Stimulated activated CD8-positive, alpha-beta memory T cell treated with anti-CD3 and anti-CD28 coated beads, Interleukin-12 subunit alpha, Interleukin-12 subunit beta, amount 100 ng/mL, for 24 hours (primary cell): ENCODE measurements around the gene ATAD2B.
"Not testable (repeated sequence)": the region's sequence is repeated elsewhere in the genome, so short reads cannot be mapped to it uniquely, and the experiment has no call there.

Experiments used
- DNase-seq: peaks from one replicate; pipeline ENCODE4 v3.0.0-alpha.2; 2020; ENCODE audit errors: extremely low read depth

ATAD2B gene

GRCh38 chr2:23791030-23791429 lies 135.9 kb downstream of the ATAD2B start:
- no peak for DNase-seq

DNA sequence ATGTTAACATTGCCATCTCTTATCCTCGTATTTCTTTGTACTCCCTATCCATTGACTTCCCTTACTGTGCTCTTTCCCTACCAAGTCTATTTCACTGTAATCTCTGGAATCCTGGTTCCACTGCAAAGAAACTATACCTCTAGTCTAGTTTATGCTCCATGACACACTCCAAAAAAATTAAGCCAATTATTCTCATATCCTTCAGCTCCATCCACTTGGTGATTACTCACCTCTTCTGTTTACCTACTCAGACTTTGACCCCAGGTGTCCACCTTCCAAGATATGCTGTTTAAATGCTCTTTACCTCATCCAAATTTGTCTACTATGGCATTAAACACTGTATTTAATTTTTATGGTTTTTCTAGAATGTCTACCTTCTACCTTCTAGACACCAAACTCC lies 137.9 kb downstream of the ATAD2B start:
- no peak for DNase-seq

- no peak for DNase-seq
Observed at GRCh38 chr2:23788100-23788499, 138.8 kb downstream of the ATAD2B start.

DNA sequence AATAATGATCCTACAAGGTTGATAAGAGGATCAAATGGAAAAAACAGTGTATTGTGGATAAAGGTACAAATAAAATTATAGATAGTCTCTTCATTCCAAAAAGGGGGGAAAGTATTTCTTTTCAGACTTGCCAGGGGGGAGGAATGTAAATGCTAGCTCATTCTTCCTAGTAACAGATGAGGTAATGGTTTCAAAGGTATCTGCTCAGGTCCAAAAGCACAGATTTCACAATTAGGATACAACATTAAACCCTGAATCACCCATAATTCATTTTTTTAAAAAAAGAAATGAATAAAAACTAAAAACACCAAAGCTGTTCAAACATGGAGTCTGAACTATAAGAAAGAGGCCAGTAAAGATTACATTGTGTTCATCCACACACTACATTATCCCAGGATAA lies 142.0 kb downstream of the ATAD2B start:
- no peak for DNase-seq

- DNase-seq = no peak
Observed at GRCh38 chr2:23782646-23783045, 144.3 kb downstream of the ATAD2B start.

GRCh38 chr2:23782126-23782525 lies 144.8 kb downstream of the ATAD2B start:
- no peak for DNase-seq

GRCh38 chr2:23780465-23780864 lies 146.5 kb downstream of the ATAD2B start:
- DNase-seq = not testable (repeated sequence)

- DNase-seq = no peak
Observed at GRCh38 chr2:23777826-23778225, 149.1 kb downstream of the ATAD2B start.

DNA sequence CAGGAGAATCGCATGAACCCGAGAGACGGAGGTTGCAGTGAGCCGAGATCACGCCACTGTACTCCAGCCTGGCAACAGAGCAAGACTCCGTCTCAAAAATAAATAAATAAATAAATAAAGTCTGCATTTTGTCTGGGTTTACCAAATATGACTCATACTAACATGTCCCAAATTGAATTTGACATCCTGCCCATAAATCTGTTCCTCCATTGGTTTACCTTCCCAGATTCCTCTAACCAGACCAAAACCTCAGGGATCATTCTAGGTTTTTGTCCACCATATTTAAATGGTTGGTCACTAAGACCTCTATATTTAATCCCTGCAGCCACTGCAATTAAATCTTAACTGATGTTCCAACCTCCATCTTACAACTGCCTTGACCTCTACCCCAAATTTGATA lies 150.9 kb downstream of the ATAD2B start:
- DNase-seq = no peak

- DNase-seq = no peak
Observed at GRCh38 chr2:23772684-23773083, 154.2 kb downstream of the ATAD2B start.

- no peak for DNase-seq
Observed at GRCh38 chr2:23772056-23772455, 154.9 kb downstream of the ATAD2B start.

DNA sequence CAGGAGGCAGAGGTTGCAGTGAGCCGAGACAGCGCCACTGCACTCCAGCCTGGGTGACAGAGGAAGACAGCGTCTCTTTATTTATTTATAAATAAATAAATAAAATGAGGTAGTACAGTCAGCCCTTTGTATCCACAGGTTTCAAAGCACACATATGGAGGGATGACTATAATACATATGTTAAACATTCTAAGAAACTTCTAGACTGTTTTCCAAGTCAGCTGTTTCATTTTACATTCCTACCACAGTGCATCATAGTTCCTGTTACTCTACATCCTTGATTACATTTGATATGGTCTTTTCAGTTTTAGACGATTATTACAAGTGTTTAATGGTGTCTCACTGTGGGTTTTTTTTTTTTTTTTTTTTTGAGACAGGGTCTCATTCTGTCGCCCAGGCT lies 157.6 kb downstream of the ATAD2B start:
- DNase-seq = no peak

GRCh38 chr2:23767876-23768621 lies 158.9 kb downstream of the ATAD2B start:
- DNase-seq = no peak

DNA sequence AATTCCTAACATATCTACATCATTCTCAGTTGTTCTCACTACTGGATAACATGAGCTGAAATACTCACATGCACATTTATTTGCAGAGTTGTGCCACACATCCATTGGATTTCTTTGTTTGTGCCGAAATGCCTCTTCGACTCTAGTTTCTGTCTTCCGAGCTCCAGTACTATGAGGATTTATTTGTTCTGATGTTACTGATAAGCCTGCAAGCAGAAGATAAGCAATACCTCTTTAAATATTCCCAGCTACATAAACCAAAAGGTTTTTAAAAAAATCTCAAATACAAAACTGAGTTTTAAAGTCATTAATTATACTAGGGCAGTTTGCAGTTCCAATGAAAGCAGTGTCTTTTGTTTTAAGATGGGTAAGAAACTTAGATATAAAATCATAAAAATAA lies 164.8 kb downstream of the ATAD2B start:
- no peak for DNase-seq

DNA sequence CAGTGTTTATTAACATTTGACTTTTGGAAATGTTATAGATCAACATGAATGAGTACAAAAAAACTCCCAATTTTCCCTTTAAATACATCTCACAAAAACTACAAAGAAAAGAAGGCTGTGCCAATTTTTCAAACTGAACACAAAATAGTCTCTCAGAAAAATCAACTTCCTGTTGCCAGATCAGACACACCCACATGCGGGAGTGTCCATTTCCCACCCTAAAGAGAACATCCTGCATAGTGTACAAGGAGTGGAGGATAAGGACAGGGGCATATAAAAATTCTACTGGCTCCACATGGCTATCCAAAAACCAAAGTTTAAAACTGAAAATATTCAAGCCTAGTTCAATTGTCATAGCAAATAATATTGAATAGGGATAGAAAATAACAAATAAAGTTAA lies 165.3 kb downstream of the ATAD2B start:
- no peak for DNase-seq

GRCh38 chr2:23760736-23761135 lies 166.2 kb downstream of the ATAD2B start:
- DNase-seq = no peak

DNA sequence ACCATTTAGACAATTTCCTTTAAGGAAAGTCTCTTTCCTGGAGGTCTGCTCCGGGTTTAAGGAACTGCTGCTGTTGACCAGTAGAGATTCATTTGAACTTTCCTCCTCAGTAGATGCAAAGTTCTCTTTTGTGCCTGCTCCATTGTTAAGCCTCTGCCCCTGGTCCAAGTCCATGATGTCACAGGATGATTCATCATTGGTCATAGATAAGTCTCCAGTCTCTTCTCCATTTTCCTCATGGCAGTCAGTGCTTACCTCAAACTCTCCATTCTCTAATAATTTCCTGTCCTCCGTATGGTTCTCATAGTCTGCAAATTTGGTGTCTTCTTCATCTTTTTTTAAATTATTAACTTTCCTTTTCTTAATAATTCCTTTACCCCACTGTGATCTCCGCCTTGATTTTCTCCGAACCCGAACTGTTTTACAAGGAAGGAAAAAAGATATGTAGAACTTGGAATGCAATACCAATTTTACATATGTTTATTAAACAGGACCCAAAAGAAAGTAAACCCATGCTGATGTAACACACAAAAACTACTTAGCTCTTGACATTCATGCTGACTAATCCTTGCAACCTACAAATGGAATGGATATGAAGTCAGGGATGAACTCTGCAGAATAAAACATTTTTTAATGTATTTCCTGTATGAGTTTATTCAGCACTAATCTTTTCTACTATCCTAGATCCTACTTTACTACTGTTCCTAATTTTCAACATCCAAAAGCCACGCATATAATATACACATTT lies 169.1 kb downstream of the ATAD2B start:
- no peak for DNase-seq

GRCh38 chr2:23756593-23757292 lies 170.2 kb downstream of the ATAD2B start:
- no peak for DNase-seq

GRCh38 chr2:23754970-23755369 lies 172.0 kb downstream of the ATAD2B start:
- no peak for DNase-seq

- no peak for DNase-seq
Observed at GRCh38 chr2:23753291-23754010, 173.5 kb downstream of the ATAD2B start.

- no peak for DNase-seq
Observed at GRCh38 chr2:23751747-23752265, 175.1 kb downstream of the ATAD2B start.
